Activated CD4-positive, alpha-beta T cell treated with anti-CD3 and anti-CD28 coated beads for 24 hours (primary cell): ENCODE data around the gene PRKG1.
"Not testable (repeated sequence)": the region's sequence is repeated elsewhere in the genome, so short reads cannot be mapped to it uniquely, and the experiment has no call there.

ENCODE experiments used
- DNase-seq, 2 donors: peaks; one replicate each; pipeline ENCODE4 v3.0.0-alpha.2; 2020; ENCODE audit warnings: low read depth in 2 of 2

PRKG1 gene

DNA sequence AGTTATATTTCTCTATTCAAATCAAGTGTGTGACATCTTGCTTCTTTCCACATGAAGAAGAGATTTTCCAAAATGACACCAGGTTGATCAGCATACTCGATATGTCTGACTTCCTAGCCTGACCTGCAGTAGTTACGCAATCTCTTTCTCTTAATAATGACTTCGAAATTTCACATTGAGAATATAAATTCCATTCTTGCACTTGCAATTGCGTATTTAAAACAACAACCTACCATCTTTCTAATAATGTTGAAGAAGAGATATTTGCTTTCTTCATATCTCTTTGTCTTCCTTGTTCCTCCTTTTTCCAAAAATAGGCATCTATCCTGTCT, 348.8 kb downstream of the PRKG1 start:
- DNase-seq, result no peak

DNA sequence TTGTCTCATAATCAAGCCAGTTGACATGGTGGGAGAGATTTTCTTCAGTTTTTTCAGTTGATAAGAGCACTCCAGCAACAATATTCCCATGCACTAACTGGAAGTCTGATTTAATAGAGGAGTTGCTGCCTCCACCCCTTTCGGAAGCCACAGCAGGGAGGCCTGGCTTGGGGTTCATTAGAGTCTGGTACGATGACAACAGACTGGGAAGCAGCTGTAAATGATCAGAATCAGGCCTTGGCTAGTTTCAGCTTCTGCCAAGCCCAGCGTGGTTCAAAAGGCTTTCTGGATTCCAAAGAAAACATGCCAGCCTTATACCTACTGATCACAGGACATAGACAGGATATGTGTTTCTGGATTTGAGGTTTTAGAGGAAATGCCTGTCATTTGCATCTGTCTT, 351.1 kb downstream of the PRKG1 start:
- no peak for DNase-seq

DNA sequence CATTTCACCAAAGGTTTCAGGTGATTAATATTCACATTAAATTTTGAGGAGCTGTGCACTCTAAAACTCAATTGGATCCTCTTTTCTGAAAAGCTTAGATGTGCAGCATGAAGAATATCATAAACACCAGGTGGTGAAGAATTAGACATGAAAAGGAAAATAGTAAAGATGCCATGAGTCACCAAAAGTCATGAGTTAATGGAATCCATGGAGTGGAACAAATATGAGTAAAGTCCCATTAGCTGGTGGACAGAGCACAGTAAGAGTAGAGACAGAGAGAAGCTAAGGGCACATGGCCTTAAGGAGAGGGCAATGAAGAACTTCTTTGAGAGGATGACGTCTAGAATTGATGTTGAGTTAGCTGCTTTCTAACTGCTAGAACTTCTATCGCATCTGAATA, 353.5 kb downstream of the PRKG1 start:
- no peak for DNase-seq

DNA sequence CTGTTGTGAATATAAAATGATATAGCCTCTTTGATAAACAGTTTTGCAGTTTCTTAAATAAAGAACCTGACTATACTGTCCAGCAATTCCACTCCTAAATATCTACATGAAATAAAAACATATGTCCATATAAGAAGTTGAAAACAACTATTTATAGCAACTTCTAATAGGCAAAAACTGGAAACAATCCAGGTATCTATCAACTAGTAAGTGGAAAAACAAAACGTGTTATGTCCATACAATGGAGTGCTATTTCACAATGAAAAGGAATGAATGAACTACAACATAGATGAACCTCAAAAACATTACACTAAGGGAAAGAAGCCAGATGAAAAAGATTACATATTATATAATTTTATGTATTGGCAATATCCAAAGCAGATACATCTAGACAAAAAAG, 356.2 kb downstream of the PRKG1 start:
- DNase-seq, result no peak

DNA sequence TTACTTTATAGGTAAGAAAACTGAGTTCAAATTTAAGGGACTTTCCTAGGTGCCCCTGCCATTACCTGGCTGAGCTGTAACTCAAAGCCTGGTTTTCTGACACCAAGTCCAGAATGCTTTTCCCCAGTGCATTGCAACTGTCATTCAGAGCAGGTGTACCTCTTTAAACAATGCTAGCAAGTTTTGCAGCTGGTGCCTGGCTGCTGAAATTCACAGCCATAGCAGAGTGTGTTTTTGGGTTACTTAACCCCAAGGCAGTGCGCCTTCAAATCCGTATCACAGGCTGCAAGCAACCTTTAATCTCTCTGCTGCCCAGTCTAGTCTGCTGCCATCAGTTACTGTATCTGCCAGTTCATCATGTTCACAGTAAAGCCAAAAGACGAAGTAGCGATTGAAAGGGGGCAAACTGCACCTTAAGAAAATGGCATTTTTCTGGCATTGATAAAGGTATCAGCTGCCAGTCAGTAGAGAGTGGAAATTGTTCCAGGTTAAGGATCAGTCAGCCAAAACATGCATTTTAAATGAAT, 359.7 kb downstream of the PRKG1 start:
- no peak for DNase-seq

DNA sequence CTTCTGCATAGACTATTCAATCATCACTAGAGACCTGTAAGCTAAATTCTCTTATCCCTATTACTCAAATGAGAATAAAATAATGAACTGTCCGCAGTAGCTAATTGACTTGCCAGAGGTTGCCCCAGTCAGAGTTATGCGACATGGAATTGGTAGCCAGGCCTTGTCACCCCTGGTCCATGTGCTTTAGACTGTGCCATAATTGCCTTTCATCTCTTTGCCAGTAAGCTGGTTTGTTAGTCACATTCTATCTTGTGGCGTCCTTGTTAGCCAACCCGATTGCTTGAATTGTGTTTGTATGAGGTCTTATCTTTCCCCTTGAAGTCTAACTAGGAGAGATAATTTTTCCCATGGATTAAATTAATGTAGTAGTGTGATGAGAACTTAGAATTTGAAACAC, 362.5 kb downstream of the PRKG1 start:
- DNase-seq, result no peak

DNA sequence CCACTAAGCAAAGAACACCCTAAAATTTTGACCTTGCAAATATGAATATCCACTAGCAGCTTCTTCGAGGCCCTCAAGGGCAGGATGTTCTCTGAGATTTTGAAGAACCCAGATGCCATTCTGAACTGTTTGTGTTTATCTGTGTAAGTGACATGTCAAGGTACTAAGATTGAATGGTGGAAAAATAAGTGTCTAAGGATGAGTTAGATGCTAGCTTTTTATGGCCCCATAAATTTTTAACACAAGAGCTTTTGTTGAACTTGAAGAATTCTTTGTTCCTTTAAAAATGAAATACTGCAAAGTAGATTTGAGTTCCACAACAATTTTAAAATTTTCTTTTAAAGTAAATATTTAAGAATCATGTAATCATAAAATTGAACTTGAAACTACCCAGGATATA, 365.4 kb downstream of the PRKG1 start:
- no peak for DNase-seq

DNA sequence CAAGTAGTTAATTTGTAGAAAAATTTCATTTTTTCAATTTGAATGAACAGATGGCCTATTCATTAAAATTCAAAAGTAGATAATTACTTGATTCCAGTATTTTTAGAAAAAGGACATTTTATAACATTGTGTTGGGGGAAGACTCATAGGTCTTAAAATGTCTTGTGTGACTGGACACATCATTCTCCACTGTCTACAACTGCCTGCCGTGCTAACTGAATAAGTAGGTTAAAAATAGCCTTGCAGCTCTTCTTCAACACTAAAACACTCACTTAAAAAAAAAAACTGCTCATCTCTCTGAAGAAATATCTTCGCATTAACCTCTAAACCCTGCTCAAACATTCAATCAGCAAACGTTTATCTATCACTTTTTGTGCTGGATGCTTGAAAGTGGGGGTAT, 371.3 kb downstream of the PRKG1 start:
- no peak for DNase-seq

DNA sequence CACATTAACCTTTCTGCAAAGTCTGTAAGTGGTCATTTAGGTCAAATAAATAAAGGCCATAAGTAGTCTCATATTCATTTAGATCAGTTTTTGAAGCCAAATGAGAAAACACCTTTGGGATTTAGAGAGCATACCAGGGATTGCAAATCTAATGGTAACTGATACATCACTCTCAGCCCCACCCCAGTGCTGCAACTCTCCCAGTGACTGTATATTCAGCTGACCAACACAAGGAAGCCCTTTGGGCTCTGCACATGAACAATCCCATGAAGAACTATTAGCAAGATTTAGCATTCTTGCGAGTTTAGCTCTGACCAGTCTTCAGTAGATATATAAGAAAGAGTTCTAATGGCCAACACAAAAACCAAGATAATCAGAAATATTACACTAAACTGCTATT, 372.8 kb downstream of the PRKG1 start:
- DNase-seq, result no peak

DNA sequence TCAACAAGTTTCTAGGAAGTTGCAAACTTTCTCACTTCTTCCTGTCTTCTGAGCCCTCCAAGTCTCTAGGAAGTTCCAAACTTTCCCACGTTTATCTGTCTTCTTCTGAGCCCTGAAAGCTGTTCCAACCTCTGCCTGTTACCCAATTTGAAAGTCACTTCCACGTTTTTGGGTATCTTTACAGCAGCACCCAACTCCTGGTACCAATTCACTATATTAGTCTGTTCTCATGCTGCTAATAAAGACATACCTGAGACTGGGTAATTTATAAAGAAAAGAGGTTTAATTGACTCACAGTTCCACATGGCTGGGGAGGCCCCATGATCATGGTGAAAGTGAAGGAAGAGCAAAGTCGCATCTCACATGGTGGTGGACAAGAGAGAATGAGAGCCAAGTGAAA, 381.5 kb downstream of the PRKG1 start:
- not testable (repeated sequence) for DNase-seq

DNA sequence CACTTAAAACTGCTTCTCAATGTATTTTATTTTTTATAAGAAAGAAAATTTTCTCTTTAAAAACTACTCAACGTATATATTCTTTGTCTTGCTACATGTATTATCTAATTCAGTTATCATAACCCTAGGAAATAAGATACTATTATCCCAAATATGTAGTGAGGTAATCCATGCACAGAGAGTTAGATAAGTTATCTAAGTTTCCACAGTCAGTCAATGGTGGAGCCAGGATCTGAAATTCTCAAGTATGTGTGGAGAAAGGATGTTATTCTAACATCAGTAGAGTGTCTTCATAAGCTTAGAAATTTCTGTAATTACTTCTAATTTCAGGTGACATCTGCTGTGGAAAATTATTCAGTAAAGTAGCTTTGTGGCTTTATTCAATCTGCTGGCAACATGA, 385.2 kb downstream of the PRKG1 start:
- no peak for DNase-seq

DNA sequence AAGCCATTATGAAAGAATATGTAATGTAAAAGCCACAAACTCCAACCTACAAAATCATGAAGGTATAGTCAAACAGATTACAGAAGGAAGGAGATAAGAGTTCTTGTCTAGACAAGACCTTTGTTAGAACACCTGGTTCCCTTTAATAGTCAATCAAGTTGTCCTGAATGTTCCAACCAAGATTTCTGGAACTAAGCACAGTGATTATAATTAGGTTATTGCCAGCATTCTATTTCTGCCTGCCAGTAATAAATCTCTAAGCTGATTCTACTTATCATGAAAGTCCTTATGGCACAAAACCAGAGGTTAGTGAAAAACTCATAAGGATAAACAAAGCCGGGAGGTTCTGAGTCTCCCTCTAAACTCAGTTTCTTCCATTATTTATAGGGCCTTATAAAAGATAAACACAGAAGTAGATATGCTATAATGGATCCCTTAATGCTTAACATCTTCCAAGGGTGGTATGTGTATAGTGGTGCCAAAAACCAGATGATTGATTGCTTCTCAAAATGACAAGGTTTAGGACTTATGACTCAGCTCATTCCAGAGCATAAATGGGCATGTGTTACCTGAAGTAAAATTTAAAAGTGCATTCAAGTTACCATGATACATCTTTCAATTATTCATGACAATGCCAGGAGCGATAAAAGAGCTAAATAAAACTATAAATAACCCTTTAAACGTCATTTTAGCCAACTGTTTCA, 387.9 kb downstream of the PRKG1 start:
- no peak for DNase-seq

DNA sequence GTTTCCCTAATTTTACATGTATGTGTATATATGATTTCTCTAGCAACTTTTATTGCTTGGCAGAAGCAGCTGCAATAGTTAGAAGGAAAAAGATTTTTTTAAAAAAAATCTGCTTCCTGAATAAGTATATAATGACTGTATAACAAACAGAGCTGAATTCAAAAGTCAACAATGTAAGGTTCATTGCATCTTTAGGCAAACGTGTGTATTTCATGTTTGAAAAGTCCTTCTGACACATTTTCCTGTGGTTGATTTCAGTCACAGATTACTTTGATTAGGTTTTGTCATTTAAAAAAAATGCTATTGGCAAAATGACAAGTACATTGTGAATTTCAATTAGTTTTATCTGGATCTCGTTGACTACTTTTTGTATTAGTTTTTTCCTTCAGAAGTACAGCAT, 394.1 kb downstream of the PRKG1 start:
- DNase-seq, result no peak

DNA sequence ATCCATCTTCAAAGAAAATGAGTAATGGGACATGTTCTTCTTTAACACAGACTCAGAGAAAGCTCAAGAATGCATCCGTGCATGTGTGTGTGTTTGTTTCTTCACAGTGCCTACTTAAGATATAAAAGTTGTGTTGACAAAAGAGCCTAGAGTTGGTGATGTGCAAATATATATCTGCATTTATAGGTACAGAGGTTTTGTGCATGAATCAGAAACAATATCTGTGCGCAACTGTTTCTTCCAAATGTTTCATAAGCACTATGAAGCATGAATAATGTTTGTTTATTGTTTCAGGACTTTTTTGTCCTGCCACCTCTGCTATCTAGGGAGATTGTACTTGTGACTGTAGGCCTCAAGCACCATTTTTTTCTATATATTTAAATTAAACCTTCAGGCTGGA, 395.4 kb downstream of the PRKG1 start:
- no peak for DNase-seq

DNA sequence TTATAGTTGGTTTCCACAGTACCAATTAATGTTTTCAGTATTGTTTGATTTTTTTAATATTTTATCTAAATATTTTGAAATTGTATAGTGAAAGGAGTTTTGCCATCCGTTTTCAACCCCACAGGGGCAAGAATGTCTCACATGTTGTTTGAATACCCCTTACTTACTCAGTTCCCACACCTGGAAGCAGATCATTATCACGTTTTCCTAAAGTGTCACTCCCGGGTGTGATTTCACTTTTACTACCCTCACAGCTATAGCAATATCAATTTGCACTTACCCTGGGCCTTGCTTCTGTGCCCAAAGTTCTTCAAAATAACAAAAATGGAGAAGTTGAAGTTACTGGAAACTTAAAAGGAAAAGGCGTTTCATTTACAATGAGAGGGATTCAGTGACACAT, 397.0 kb downstream of the PRKG1 start:
- no peak for DNase-seq

DNA sequence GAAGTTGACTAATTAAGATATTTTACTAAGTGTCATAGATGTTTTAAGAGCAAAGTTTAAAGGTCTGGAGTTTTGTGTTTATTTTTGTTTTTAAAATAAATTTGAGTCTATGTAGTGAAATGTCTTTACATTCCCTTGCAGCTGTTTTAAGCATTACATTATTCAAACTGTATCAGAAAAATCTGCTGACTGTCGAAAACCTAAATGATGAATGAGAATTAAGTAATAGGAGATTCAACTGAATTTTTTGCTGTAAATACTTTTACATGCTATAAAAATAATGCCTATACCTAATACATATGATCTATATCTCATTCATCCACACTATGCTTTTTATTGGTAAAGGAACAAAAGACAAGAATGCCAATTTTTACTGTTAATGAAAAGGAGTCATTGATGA, 397.9 kb downstream of the PRKG1 start:
- DNase-seq, result no peak

DNA sequence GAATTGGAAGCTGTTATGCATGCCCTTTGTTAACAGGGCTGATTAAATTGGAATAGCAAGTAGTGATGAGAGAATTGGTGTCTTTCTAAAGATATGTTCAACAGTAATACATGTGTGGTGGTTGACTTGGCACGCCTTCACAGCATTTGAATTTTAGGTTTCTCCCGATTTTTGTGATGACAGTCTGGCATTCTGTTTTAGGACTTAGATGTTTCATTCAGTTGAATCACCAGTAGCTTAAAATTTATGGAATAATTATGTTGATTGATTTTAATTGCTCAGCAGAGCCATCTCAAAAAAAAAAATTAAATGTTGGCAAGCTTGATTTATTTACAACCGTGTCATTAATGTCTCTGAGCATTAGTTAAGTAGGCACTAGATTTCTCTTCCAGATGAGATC, 405.4 kb downstream of the PRKG1 start:
- DNase-seq, result no peak

DNA sequence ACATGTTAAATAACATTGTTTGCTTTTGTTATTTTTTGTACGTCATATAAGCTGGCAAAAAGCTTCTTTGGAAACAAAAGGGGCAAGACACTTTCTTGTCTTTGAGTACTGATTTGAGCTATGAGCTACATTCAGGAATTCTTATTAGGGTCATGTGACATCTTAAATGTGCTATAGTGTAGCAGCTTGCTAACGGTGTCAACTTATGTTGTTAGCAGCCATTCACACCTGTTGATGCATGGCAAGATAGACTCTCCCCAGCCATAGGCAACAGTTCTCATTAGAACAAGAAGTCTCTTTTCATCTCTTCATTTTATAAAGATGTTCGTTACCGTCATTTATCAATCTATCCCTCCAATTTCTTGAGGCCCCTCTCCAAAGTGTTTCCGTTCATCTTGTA, 411.4 kb downstream of the PRKG1 start:
- DNase-seq, result no peak

DNA sequence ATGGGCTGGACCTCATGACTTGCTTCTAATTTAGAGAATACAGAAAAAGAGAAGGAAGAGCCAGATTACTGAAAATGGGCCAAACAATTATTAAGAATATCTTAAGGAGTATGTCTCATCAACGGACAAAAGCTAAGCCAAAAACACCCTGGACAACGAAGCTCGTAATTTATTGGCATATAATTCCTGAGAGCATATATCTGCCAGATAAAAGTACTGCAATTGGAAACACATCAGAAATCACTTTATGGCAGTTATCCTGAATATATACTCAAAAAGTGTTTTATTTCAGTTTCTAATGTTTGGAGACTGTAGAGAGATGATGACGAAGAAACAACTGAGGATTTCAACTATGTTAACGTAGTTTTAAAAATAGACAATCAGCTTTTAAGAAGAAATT, 413.3 kb downstream of the PRKG1 start:
- DNase-seq, result no peak

DNA sequence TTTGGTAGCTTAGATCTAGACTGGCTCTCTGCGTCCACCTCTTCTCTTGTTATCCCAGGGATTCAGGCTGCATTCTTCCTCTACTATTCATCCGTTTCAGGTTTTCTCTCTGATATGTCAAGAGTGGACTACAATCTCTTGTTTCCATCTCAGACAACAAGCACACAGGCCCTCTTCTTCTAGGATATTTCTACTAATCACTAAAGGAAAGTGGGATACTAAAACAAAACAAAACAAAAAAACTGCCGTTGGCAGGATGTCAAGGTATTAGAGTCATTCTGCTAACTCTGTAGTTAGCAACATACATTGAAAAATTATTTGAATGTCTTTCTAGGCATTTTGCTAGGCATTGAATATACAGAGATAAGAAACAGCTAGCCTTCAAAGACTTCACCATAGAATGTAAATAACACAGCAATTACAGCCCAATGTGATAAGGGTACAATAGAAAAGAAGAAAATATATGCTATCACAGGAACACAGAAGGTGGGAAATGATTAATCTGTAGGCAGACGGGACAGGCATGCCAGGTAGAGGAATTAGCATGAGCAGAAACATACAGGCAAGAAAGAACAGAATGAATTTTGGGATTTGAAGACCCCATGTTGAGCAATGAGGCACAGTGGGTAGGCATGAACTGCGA, 414.6 kb downstream of the PRKG1 start:
- no peak for DNase-seq

DNA sequence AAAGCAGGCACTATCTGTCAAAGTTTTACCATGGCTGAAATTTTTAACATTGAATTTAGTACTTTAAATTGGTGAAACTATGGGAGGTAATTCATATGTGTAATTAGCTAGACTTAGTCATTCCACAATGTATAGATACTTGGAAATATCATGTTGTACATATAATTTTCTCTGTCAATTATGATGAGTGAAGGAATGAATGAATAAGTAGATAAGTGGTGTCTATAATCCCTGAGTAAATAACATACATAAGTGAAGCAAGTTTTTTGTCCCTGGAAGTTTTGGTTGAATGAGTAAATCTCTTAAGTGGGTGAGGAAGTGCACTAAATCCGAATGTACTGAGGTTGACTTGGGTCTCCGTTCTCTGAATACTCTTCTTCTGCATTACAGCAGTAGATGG, 424.1 kb downstream of the PRKG1 start:
- no peak for DNase-seq

DNA sequence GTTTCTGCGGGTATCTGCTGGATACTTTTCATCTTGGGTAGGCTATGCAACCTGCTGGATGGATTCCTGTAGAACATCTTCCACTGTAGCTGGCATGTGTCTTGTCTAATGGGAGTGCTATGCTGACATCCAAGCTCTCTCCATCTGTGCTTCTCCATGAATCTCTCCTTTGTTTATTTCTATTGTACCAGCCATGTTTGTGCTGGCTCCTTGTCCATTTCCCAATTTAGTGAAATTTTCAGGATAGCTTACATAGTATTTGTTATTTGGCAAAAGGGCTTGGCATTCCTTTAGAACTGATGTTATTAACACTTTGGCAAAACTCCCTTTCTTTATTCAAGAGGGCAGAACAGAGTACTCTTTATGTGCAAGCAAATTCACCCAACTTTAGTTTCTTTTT, 427.1 kb downstream of the PRKG1 start:
- no peak for DNase-seq

DNA sequence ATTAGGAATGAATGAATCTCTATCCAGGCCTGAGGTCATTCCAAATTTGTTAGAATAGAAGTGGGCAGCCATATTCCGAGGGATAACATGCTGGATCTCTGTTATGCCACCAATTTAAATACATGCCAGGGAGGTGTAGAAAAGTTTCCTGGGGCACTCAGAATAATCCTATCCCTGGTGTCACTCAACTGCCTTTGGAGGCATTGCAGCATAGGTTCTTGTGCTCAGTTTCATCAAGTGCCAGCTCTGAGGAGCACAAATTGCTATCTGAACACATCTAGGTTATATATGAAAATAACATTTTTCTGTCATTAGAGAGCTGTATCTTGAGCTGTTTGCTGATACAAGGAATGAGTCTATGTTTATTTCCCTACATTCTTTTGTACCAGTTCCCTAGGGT, 427.8 kb downstream of the PRKG1 start:
- no peak for DNase-seq

DNA sequence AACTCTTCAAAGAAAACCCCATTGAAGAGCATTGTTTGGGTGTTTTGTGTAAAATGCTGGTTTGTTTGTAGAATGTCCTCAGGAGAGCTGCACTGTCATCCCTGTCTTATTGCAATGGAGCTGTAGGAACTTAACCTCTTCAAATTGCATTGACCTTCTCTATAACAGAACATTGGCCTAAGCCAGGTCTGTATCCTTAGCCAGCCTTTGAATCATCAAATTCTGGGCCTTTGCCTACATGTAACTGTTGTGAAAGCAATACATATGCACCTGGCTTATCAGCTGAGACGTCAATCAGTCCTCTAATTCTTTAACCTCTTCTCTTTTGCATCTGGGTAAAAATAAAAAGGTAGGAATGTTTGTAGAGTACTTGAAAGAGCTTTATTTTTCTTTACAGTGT, 429.1 kb downstream of the PRKG1 start:
- DNase-seq, result no peak
